T1000 (cell line): ENCODE measurements around the gene RPS14.

ENCODE experiments used
- DNase-seq: peaks from one replicate; lab custom pipeline; 2025; ENCODE audit warnings: mixed read lengths; lab: John Stamatoyannopoulos, UW

Gene RPS14

DNA sequence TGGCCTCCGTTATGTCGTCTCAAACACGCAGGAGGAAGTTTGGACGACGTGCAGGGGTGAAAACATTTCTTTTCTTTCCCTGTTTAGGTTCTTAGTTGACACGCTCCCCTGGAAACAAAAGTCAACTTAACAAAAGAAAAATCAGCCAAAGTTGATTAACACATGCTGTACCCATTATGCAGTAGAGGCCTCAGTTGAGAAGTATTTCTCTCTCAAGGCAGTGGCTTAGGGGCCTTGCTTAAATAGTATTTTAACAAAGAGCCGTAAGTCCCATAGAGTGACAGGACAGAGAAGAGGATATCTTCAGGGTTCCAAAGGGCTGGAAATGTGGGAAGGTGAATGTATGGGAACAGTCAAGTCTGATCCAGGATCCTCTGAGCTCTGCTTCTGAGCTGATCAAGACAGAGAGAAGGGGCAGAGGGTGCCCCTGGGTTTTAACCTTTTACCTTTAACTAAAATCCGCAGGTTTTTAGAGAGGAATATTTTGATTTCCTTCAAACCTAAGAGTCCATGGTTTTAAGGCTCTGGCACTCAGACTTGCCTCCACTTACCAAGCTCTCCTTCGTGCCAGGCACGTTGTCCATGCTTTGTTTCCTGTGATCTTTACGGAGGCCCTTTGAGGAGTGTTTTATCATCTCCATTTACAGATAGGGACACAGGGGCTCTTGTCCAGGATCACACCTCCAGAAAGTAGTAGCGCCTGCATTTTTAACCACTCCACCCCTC is 36.2 kb downstream of the RPS14 start:
- no peak for DNase-seq

DNA sequence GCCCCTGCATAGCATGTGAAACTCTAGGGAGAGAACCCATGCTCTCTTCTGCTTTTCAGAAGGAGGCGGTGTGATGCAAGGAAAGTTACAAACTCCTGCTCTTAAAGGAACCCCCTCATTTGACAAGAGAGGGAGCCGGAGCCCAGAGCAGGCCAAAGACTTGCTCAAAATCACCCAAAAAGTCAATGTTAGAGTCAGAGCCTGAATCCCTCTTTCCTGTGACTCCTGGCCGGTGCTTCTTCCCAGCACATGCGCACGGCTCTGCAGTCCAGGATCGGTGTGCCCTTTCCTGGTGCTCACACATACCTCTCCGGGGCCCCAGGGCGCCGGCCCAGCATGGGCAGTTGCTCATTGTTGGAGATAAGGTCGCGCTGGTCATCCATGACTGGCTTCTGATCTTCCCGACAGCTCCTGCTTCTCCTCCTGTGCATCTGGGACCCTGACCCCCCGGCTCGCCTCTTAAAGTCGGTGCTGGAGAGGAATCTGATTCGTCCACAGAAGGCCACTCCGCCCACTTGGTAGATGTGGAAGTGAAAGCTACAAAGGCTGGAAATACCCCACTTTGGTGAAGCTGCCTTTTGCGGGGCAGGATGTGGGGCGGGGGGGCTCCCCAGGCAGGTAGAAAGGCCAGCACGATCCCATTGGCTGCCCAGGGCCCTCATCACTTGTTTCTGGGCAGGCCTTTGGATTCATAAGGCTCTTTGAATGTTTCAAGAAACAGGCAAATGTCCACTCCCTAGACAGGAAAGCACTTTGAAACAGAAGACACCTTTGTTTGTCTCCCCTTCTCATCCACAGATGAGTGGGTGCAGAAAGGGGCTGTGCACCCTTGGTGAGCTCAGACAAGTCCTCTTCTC is 37.0 kb downstream of the RPS14 start, which contains the start of gene CD74:
CD74 (minus strand) TSS at position 592 of the 857 bp plus-strand sequence; CDS start at position 431, 161 bp downstream.
- no peak for DNase-seq

DNA sequence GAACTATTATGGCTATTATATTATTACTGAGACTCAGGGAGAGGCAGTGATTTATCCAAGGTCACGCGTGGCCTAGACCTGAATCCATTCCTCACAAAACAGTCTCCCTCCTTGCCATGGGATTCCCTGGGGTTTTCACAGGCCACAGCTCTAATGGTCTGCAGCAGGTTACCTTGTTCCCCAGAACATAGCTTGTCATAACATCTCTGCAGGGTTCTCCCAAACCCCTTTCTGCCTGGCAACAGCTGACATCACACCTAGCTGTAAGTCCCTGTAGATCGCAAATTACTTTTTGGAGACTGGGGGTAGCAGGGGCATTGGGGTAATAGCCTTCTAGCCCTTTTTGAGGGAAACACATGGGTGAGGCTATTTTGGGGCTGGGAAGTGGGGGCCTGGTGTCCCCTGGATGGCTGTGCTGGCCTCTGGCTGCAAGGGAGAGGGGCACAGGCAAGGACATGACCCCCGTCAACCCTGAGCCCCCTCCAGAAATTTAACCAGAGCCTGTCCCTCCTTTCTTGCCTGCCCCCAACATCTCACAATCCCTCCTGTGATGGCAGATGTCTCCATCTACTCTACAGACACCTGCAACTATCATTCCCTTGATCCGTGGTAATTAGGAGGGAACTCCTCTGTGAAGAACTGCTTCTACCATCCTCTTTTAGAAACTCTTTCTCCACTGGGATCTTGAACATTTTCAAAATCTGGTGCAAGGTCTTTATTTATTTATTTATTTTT is 38.1 kb downstream of the RPS14 start:
- no peak for DNase-seq

DNA sequence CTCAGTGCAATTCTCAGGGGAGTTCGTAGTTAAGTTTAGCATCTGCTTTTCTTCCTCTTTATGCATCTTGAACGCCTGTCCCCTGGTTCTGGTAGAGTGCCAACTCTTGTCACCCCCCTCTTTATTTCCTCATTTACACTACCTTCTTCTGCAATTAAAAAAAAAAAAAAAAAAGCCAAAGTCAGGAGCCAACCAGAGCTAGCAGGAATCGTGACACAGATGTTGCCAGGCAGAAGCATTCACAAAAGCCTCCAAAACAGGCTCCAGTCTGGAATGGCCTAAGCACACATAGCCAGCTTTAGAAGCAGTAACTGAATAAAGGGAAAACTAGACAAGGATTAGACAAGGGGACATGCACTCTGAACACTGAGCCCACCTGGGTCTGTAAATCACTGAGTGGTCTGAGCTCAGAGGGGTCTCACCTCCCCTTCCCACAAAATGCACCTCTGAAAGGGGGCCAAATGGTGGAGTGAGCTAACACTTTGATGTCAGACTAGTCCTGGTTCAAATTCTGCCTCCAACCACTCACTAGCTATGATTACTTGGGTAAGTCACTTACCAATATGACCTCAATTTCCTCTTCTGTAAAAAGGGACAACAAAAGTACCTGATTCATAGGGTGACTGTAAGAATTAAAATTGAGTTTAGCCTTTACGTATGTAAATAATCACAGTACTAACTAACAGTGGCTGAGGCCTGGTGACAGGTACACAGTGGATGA is 38.9 kb downstream of the RPS14 start:
- DNase-seq: peak; percentile 11

DNA sequence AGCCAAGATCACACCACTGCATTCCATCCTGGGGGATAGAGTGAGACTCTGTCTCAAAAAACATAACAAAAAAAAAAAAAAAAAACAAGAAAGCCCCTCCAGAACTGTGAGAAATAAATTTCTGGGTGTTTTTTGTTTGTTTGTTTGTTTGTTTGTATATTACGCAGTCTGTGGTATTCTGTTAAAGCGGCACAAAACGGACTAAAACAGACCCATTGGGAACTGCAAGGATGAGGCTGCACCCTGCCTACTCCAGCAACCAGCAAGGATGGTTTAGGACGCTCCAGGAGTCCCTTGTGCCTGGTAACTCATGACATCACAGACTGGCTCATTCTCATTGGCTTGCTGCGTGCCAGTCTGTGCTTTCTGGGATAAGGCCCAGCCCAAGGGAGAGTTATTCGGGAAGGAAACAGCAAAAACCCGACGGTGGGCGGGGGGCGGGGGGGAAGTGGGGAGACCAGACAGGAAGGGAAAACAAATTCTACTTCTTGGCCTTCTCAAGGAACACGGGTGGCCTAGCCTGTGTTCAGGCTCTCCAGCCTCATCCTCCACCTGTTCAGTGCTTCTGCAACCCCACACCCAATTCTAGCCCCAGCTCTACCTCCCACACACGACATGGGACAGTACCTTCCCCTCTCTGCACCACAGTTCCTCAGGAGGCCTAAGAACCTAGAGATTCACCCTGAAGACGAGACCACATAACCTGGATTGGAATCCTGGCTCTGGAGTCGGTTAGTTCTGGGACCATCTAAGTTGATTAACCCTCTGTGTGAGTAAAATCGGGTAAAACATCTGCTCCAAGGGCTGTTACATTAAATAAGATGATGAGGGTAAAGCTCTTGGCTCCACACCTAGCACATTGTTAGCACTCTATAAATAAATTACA is 39.7 kb downstream of the RPS14 start:
- DNase-seq: peak; percentile 18

DNA sequence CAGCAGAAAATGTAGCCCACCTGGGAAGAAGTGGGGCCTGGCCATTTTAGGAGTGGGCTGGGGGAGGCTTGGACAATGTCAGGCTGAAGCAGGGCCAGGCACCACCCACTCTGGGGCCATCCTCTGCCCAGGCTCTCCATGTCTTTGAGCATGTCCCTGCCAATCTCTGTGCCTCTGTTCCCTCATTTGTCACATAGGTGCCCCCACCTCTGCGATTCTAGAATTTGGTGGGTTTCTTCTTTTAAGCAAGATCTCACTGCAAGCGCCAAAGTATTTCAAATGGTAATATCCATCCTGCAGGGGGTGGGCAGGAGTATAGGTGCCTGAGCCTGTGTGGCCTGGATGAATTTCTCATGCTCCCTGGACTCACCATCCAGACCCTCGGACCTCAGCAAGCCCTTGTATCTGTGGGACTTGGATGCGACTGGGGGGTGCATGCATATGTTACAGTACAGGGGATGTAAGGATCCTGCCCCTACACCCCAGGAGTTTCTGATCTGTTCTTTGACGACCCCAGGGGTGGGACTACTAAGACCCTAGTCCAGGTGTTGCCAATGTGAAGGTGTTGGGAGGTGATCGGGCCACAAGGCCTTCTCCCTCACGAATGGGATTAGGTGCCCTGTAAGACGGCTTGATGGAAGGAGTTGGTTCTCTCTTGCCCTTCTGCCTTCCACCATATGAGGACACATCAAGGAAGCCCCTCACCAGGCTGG is 41.2 kb downstream of the RPS14 start:
- no peak for DNase-seq

DNA sequence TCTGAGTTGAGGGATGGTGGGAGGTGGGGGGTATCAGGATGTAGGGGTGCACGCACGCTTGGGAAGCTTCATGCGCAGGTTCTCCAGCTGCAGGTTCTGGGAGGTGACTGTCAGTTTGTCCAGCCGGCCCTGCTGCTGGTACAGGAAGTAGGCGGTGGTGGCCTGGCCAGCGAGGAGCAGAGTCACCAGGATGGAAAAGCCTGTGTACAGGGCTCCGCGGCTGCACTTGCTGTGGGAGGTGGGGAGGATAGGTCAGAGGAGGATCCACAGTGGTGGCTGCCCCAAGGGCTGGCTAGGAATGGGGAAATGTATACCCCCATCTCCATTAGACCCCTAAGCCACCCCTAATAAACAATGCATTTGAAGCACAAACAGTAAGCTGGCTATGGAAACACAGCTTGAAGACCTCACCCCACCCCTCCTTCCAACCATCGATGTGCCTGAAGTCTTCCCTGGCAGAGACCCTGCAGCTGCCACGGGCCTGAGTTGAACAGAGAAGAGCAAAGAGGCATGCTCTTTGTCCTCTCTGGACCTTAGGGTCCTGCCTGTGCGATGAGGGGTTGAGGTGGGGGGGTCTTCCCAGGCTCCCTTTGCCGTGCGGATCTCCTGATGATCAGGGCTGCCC is 42.3 kb downstream of the RPS14 start:
- DNase-seq: no peak

DNA sequence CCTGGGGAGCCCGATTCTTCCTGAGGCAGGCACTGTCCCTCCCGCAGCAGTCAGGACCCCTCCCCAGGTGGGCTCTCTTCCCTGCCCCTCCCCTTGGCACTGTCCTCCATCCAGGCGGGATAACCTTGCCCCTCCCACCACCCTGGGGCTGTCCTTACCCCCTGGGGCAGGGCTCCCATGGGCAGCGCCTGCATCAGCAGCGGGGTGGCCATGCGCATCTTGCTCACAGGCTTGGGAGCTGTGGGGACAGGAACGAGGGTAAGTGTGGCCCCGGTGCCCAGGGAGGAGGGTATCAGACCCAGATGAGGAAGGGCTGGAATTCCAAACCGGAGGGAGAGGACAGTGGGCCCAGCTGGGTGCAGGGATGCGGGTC is 42.8 kb downstream of the RPS14 start:
- DNase-seq: no peak

DNA sequence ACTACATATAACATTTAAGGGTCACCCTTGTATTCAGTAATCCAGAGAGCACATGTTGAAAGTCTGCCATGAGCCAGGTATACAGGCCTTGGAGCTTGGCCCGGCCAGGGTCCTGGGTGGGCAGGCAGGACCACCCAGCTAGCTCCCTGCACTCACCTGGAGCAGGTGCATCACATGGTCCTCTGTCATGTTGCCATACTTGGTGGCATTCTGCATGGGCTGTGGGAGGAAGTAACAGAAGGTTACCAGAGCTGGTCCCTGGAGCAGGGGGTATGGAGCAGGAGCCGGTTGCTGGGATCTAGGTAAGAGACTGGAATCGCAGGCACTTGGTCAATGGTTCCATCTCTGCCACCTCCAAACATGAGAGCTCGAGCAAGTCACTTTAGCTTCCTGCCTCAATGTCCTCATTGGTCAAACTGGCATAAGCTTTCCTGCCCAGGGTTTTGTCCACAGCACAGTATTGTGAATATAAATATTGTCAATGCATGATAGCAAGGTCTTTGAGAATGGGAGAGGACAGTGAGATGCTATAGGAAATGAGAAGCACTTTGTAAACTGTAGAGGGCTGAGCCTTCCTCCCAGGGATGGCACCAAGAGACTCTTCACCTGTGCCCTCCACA is 43.3 kb downstream of the RPS14 start:
- DNase-seq: no peak

DNA sequence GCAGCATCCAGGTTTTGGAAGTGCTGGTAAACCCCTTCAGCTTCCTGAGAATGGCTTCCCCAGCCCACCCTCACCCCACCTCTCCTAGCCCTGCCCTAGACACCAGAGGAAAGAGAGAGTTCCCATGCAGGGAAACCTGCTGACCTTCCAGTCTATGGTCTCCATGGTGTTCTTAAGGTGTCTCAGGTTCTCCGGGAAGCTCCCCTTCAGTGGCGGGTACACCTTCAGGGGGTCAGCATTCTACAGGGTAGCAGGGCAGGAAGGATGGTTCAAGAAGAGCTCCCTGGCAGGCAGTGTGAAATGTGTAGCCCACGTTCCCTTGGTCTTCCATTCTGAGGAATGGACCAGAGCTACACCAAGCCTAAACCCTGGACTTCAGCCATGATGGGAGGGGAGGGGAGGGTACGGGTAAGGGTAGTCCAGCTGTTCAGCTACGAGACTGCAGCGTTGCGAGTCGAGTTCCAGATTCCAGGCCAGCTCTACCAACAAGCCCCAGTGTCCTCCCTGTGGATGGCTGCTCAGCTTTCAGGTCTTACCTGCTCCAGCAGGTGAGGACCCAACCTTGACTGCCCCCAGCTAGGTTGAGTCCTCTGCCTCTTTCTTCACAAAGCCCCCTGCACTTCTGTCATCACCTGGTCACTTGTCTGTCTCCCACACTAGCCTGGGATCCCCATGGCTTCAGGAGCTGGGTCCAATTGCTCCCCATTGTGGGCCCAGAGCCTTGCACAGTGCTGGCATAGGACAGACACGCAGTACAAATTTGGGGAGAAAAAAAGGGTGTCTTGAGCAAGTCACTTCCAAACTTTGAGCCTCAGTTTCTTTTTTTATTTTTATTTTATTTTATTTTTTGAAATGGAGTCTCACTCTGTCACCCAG is 44.4 kb downstream of the RPS14 start:
- DNase-seq: no peak

DNA sequence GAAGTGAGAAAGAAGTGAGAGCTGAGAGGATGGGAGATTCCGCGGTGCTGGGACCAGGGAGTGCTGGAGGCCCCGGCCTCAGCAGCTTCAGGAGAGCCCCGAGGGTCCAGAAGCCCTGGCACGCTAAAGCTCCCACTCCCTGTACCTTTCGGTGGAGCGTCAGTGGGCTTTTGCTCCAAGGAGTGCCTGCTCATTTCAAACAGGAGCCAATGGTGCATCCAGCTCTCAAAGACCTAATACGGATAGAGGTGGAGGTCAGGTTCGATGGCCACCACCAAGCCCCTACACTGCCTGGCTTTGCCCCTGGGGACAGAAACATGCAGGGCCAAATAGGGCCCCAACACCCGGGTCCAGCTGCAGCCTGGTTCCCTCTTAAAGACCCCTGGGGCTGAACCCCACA is 45.0 kb downstream of the RPS14 start:
- no peak for DNase-seq

DNA sequence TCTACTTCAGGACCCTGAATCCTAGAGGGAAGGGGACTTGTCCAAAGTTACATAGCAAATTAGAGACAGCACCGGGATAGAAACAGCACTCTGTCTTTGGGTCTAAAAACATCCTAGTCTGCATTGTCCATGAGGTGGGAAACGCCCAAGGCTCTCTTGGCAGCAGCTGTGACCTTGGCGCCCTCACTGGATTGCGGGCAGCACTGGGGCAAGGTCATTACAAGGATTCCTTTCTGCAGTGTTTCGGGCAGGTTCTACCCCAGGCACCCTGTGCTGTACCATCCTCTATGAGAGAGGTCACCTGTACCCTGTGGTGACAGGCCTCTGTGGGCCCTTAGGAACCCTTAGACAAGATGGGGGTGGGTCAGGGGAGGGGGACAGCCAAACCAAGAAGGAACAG is 45.4 kb downstream of the RPS14 start:
- no peak for DNase-seq

DNA sequence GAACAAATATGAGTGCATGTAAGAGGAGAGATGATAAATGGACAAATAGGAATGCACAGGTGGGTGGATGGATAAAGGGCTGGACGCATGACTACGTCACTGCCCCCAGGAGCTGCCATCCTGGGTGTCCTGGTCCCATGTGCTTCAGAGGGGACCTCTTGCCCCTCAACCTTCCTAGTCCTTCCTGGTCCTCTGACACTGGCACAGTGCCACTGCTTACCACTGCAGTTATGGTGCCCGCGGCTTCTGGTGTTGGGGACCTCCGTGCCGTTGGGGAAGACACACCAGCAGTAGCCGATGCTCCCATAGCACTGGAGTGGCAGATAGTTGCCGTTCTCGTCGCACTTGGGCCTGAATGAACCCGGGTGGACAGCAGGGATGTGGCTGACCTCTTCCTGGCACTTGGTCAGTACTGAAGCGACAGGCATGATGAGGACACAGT is 46.6 kb downstream of the RPS14 start:
- DNase-seq: no peak

DNA sequence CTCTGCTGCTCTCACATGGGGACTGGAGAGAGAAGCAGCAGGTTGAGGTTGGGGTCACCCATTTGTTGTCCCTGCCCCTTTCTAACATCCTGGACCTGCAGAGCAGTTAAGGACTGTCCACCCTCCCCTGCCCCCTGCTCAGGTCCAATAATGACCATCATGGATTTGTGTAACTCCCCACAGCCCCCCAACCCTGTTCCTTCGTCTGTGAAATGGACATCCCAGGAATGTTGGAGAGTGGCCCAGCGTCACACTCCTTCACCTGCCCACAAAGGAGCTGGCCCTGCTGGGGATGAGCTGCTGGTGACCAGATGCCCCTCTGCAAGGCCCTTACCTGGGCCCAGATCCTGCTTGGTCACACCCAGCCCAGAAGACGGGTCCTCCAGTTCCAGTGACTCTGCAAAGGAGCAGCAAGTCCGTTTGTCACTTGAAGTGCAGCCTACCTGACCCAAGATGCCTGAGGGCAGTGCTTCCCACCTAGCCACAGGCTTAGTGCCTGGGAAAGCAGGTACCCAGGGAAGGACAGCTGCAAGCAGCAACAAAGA is 47.2 kb downstream of the RPS14 start:
- DNase-seq: no peak

DNA sequence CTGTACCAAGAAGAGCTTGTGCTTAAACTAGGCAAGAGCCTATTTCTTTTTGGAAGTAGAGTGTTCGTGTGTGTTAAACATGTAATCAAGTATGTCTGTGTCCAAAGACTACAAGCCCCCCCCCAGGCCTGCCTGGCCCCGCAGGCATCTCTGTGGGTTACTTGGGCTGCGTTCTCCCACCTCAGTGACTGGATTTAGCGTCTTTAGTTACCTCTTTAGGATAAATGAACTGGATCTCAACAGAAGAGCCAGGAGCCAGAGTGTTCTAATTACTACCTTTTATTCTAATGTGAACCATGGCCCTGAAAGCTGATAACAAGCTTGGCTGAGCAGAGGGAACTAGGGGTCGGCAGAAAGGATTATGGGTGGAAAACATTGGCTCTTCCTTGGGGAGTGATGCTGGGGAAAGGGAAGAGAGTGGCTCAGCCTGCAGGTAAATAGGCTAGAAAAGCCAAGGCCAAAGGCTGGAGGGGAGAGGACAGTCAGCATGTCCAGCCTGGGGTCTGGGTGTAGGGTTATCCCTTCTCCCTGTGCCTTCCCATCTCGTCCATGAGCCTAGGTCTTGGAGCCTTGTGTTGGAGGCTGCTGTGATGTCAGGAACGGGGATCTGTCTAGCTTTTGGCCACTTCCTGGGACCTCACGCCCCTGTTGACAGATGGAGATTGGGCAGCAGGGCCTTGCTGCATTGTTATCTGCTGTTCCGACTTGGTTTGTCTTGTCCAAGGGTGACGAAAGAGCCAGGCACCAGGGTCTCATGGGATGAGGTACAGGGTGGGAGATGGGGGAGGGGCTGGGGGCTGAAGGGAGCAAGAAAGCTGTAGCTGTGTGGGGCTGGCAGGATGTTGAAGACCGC is 47.9 kb downstream of the RPS14 start:
- DNase-seq: no peak

DNA sequence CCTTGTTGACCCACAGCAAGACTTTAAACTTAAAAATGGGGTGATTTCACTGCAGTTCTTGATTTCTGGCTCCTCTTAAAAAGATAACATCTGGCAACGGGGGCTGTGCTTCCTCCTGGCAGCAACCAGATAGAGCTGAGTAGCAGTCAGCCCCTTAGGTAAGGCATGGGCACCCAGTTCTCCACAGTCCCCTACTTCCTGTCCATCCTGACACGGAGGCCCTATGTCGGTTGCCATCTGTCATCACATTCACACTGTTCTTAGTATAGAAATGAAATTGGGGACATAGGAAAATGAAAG is 48.5 kb downstream of the RPS14 start:
- DNase-seq: no peak
